ENCODE results near the gene VIT.

DNA sequence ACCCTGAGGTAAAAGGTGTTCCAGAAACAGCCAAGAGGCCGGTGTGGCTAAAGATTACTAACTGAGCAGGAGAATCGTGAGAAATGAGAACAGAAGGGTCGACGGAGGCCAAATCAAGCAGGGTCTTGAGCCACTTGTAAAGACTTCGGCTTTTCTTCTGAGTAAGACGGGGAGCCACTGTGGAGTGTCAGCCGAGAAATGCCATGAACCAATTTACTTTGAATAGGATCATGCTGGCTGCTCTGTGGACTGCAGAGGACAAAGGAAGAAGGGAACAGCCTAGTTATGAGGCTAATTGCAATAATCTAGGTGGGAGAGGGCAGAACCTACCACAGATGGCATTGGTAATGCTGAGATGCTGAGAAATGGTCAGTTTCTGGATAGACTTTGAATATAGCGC lies 16.8 kb downstream of the VIT start:
- TF ChIP-seq, protein P1, sequence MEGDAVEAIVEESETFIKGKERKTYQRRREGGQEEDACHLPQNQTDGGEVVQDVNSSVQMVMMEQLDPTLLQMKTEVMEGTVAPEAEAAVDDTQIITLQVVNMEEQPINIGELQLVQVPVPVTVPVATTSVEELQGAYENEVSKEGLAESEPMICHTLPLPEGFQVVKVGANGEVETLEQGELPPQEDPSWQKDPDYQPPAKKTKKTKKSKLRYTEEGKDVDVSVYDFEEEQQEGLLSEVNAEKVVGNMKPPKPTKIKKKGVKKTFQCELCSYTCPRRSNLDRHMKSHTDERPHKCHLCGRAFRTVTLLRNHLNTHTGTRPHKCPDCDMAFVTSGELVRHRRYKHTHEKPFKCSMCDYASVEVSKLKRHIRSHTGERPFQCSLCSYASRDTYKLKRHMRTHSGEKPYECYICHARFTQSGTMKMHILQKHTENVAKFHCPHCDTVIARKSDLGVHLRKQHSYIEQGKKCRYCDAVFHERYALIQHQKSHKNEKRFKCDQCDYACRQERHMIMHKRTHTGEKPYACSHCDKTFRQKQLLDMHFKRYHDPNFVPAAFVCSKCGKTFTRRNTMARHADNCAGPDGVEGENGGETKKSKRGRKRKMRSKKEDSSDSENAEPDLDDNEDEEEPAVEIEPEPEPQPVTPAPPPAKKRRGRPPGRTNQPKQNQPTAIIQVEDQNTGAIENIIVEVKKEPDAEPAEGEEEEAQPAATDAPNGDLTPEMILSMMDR (IDR thresholded peaks at IDR 0.05; ENCODE audit: poor library complexity): no peak
- TF ChIP-seq EZH2 (IDR thresholded peaks at IDR 0.05; ENCODE audit: borderline replicate concordance) (no peak), EZH2phosphoT487 (IDR thresholded peaks at IDR 0.05; ENCODE audit: low read depth, severe bottlenecking, unreplicated experiment) (no peak)

All from hepatocyte (in vitro differentiated cells).